MM.1S (cell line): ENCODE measurements around the gene IGF1R.

ENCODE experiments used
- DNase-seq: peaks from one replicate; pipeline ENCODE4 v3.0.0-alpha.2; 2015
- H2AFZ ChIP-seq: fragments of 300-600 bp; sonication (generic); 2 replicates; pipeline ENCODE4 v1.6.0; 2016; ENCODE audit warnings: antibody characterized with exemption, low read length
- H3F3A ChIP-seq: fragments of 300-600 bp; sonication (generic); 2 replicates; pipeline ENCODE4 v1.6.1; 2016; ENCODE audit warnings: mild to moderate bottlenecking, antibody characterized with exemption, low read length, moderate library complexity, mixed read lengths; ENCODE audit not compliant: insufficient read depth
- H3K27ac ChIP-seq: fragments of 300-600 bp; sonication (generic); 2 replicates; pipeline ENCODE4 v1.5.1; 2016; ENCODE audit warnings: mild to moderate bottlenecking, low read length
- H3K27me3 ChIP-seq: fragments of 300-600 bp; sonication (generic); replicated peaks from 2 replicates; pipeline ENCODE4 v1.6.0; 2016; ENCODE audit warnings: low read length; ENCODE audit not compliant: insufficient read depth
- H3K36me3 ChIP-seq: fragments of 300-600 bp; sonication (generic); replicated peaks from 2 replicates; pipeline ENCODE4 v1.6.1; 2016; ENCODE audit warnings: mild to moderate bottlenecking, low read length, mixed read lengths; ENCODE audit not compliant: insufficient read depth
- H3K4me1 ChIP-seq: fragments of 300-600 bp; sonication (generic); 2 replicates; pipeline ENCODE4 v1.6.1; 2016; ENCODE audit warnings: low read length, mixed read lengths
- H3K4me2 ChIP-seq: fragments of 300-600 bp; sonication (generic); 2 replicates; pipeline ENCODE4 v1.6.0; 2016; ENCODE audit warnings: low read depth, low read length
- H3K4me3 ChIP-seq: fragments of 300-600 bp; sonication (generic); 2 replicates; pipeline ENCODE4 v1.5.1; 2016; ENCODE audit warnings: low read length, mixed read lengths
- H3K79me2 ChIP-seq: fragments of 300-600 bp; sonication (generic); 2 replicates; pipeline ENCODE4 v1.6.1; 2016; ENCODE audit warnings: mixed run types, low read length, mixed read lengths
- H3K9ac ChIP-seq: fragments of 300-600 bp; sonication (generic); 2 replicates; pipeline ENCODE4 v1.6.1; 2016; ENCODE audit warnings: low read length, mixed read lengths
- H3K9me2 ChIP-seq: fragments of 300-600 bp; sonication (generic); replicated peaks from 2 replicates; pipeline ENCODE4 v1.6.1; 2016; ENCODE audit warnings: mild to moderate bottlenecking, low read length, mixed read lengths; ENCODE audit not compliant: insufficient read depth
- H3K9me3 ChIP-seq: fragments of 300-600 bp; sonication (generic); replicated peaks from 2 replicates; pipeline ENCODE4 v1.6.1; 2016; ENCODE audit warnings: mild to moderate bottlenecking, low read length, mixed read lengths; ENCODE audit not compliant: insufficient read depth
- H4K20me1 ChIP-seq: fragments of 300-600 bp; sonication (generic); 2 replicates; pipeline ENCODE4 v1.6.1; 2016; ENCODE audit warnings: mild to moderate bottlenecking, low read length, moderate library complexity, mixed read lengths; ENCODE audit not compliant: insufficient read depth
- CTCF ChIP-seq: fragments of 300-600 bp; sonication (generic); IDR thresholded peaks from 2 replicates; pipeline ENCODE4 v1.5.1; 2016; ENCODE audit warnings: antibody characterized with exemption, low read length, mixed read lengths
- EZH2 ChIP-seq: fragments of 300-600 bp; sonication (generic); optimal IDR thresholded peaks from 2 replicates; pipeline ENCODE3; 2017; ENCODE audit warnings: low read depth, mild to moderate bottlenecking, antibody characterized with exemption, low read length, mixed read lengths
- EZH2phosphoT487 ChIP-seq: fragments of 300-600 bp; sonication (generic); IDR thresholded peaks from 2 replicates; pipeline ENCODE4 v1.6.1; 2018; ENCODE audit warnings: antibody characterized with exemption, low read length

The IGF1R gene

GRCh38 chr15:98843844-98844243, 195.5 kb downstream of the IGF1R start:
- Histone ChIP-seq H2AFZ (no peak overlapping the region), H3K9me3 (no peaks in the 10 kb centered on the region), H3K9me2 (no peaks in the 10 kb centered on the region), H3K27me3 (no peaks in the 10 kb centered on the region), H3K9ac (no peak overlapping the region), H3F3A (no peaks in the 10 kb centered on the region), H3K79me2 (peaks cover 52% of the 10 kb centered on the region), H3K4me3 (no peak overlapping the region), H3K36me3 (no peaks in the 10 kb centered on the region), H3K4me1 (no peaks in the 10 kb centered on the region), H4K20me1 (no peaks in the 10 kb centered on the region), H3K4me2 (no peak overlapping the region), H3K27ac (no peak overlapping the region)
- DNase-seq = no peak
- TF ChIP-seq CTCF (no peak), EZH2phosphoT487 (no peak), EZH2 (no peak)

- no peaks in the 10 kb centered on the region for H3K36me3 ChIP-seq
- H3K79me2 ChIP-seq = peaks cover 54% of the 10 kb centered on the region
- no peaks in the 10 kb centered on the region for H3K9me3 ChIP-seq
- H3F3A ChIP-seq = no peaks in the 10 kb centered on the region
- H3K4me2 ChIP-seq = no peak overlapping the region
- H3K4me3 ChIP-seq = no peak overlapping the region
- no peak for DNase-seq
- no peak overlapping the region for H3K27ac ChIP-seq
- H3K9me2 ChIP-seq = no peaks in the 10 kb centered on the region
- no peaks in the 10 kb centered on the region for H3K27me3 ChIP-seq
- TF ChIP-seq CTCF (no peak), EZH2phosphoT487 (no peak), EZH2 (no peak)
- no peak overlapping the region for H3K9ac ChIP-seq
- no peak overlapping the region for H2AFZ ChIP-seq
- no peaks in the 10 kb centered on the region for H4K20me1 ChIP-seq
- peaks cover 2% of the 10 kb centered on the region; the same call in 1 of the 2 replicates for H3K4me1 ChIP-seq
Measured at GRCh38 chr15:98844261-98844660, 195.9 kb downstream of the IGF1R start.

- Histone ChIP-seq H3K79me2 (peaks cover 65% of the 10 kb centered on the region), H4K20me1 (no peaks in the 10 kb centered on the region), H3K4me2 (no peak overlapping the region), H3K4me1 (peaks cover 13% of the 10 kb centered on the region), H3K9me2 (no peaks in the 10 kb centered on the region), H2AFZ (no peak overlapping the region), H3K27me3 (no peaks in the 10 kb centered on the region), H3K9me3 (no peaks in the 10 kb centered on the region), H3K4me3 (no peak overlapping the region), H3K9ac (no peak overlapping the region), H3K36me3 (no peaks in the 10 kb centered on the region), H3K27ac (no peak overlapping the region), H3F3A (no peaks in the 10 kb centered on the region; the same call in 1 of the 2 replicates)
- TF ChIP-seq EZH2 = no peak
- no peak for TF ChIP-seq CTCF
- no peak for TF ChIP-seq EZH2phosphoT487
- no peak for DNase-seq
Measured at GRCh38 chr15:98845138-98845884, 197.0 kb downstream of the IGF1R start.
